Measurements from ENCODE around the gene MYH7.

DNA sequence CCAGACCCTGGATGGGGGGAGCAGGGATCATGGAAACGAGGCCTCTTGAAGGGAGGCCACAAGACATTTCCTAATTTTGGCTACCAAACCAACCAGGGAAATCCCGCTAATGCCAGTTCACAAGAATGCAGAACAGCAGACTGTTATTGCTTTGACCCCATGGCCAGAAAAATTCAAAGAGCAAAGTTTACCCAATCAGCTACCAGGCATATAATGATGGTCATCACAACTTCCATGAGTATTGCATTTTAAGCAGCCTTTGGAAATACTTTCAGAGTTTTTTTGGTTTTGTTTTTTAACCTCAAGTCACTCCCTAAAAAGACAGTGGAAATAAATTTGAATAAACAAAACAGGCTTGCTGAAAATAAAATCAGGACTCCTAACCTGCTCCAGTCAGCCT lies 63.0 kb downstream of the MYH7 start, which contains the start of gene IL25:
- TF ChIP-seq, protein P1, sequence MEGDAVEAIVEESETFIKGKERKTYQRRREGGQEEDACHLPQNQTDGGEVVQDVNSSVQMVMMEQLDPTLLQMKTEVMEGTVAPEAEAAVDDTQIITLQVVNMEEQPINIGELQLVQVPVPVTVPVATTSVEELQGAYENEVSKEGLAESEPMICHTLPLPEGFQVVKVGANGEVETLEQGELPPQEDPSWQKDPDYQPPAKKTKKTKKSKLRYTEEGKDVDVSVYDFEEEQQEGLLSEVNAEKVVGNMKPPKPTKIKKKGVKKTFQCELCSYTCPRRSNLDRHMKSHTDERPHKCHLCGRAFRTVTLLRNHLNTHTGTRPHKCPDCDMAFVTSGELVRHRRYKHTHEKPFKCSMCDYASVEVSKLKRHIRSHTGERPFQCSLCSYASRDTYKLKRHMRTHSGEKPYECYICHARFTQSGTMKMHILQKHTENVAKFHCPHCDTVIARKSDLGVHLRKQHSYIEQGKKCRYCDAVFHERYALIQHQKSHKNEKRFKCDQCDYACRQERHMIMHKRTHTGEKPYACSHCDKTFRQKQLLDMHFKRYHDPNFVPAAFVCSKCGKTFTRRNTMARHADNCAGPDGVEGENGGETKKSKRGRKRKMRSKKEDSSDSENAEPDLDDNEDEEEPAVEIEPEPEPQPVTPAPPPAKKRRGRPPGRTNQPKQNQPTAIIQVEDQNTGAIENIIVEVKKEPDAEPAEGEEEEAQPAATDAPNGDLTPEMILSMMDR (IDR thresholded peaks at IDR 0.05): no peak
- TF ChIP-seq POLR2A (IDR thresholded peaks at IDR 0.05): no peak

Measured in ovary (tissue), 3 donors.